Measurements from ENCODE around the gene PAFAH1B1.

Gene PAFAH1B1

GRCh38 chr17:2602597-2603017, 9.2 kb downstream of the PAFAH1B1 start:
- peaks cover 56% of the 10 kb centered on the region for H3K36me3 ChIP-seq (ENCODE audit: low read depth)

GRCh38 chr17:2608350-2608913, 15.0 kb downstream of the PAFAH1B1 start:
- ATAC-seq (ENCODE audit: low read depth): no peak
- TF ChIP-seq CTCF (IDR thresholded peaks at IDR 0.05; ENCODE audit: poor library complexity, severe bottlenecking): no peak

More at GRCh38 chr17:2602597-2603017, 9.2 kb downstream of the PAFAH1B1 start:
- H3K27me3 ChIP-seq (ENCODE audit: insufficient read depth, poor library complexity, severe bottlenecking): no peaks in the 10 kb centered on the region
- H3K4me3 ChIP-seq (ENCODE audit: severe bottlenecking): no peak overlapping the region
- ATAC-seq (ENCODE audit: low read depth): peak; percentile 67
- peaks cover 29% of the 10 kb centered on the region for H3K4me1 ChIP-seq (ENCODE audit: insufficient read depth, poor library complexity, severe bottlenecking)
- no peak overlapping the region for H3K27ac ChIP-seq (ENCODE audit: poor library complexity, severe bottlenecking)
- no peak for TF ChIP-seq CTCF (IDR thresholded peaks at IDR 0.05; ENCODE audit: poor library complexity, severe bottlenecking)
- DNase-seq (ENCODE audit: low spot score): no peak
- H3K9me3 ChIP-seq (ENCODE audit: severe bottlenecking): no peaks in the 10 kb centered on the region

GRCh38 chr17:2609091-2609490, 15.6 kb downstream of the PAFAH1B1 start:
- ATAC-seq (ENCODE audit: low read depth) (no peak), DNase-seq (ENCODE audit: low spot score) (no peak)
- H3K4me3 ChIP-seq (ENCODE audit: severe bottlenecking): no peak overlapping the region
- H3K27ac ChIP-seq (ENCODE audit: poor library complexity, severe bottlenecking): no peak overlapping the region
- H3K4me1 ChIP-seq (ENCODE audit: insufficient read depth, poor library complexity, severe bottlenecking): no peaks in the 10 kb centered on the region
- peaks cover 35% of the 10 kb centered on the region for H3K36me3 ChIP-seq (ENCODE audit: low read depth)
- no peak for TF ChIP-seq CTCF (IDR thresholded peaks at IDR 0.05; ENCODE audit: poor library complexity, severe bottlenecking)
- H3K9me3 ChIP-seq (ENCODE audit: severe bottlenecking): no peaks in the 10 kb centered on the region
- H3K27me3 ChIP-seq (ENCODE audit: insufficient read depth, poor library complexity, severe bottlenecking): no peaks in the 10 kb centered on the region

More at GRCh38 chr17:2608350-2608913, 15.0 kb downstream of the PAFAH1B1 start:
- no peaks in the 10 kb centered on the region for H3K4me1 ChIP-seq (ENCODE audit: insufficient read depth, poor library complexity, severe bottlenecking)
- peaks cover 40% of the 10 kb centered on the region for H3K36me3 ChIP-seq (ENCODE audit: low read depth)
- no peak overlapping the region for H3K4me3 ChIP-seq (ENCODE audit: severe bottlenecking)
- no peak for DNase-seq (ENCODE audit: low spot score)
- no peaks in the 10 kb centered on the region for H3K27me3 ChIP-seq (ENCODE audit: insufficient read depth, poor library complexity, severe bottlenecking)
- H3K9me3 ChIP-seq (ENCODE audit: severe bottlenecking): no peaks in the 10 kb centered on the region
- no peak overlapping the region for H3K27ac ChIP-seq (ENCODE audit: poor library complexity, severe bottlenecking)

- no peak overlapping the region for H3K27ac ChIP-seq (ENCODE audit: poor library complexity, severe bottlenecking)
- H3K36me3 ChIP-seq (ENCODE audit: low read depth): peaks cover 27% of the 10 kb centered on the region
- H3K4me1 ChIP-seq (ENCODE audit: insufficient read depth, poor library complexity, severe bottlenecking): no peaks in the 10 kb centered on the region
- no peak overlapping the region for H3K4me3 ChIP-seq (ENCODE audit: severe bottlenecking)
- ATAC-seq (ENCODE audit: low read depth) (no peak), DNase-seq (ENCODE audit: low spot score) (no peak)
- H3K9me3 ChIP-seq (ENCODE audit: severe bottlenecking): no peaks in the 10 kb centered on the region
- no peak for TF ChIP-seq CTCF (IDR thresholded peaks at IDR 0.05; ENCODE audit: poor library complexity, severe bottlenecking)
- no peaks in the 10 kb centered on the region for H3K27me3 ChIP-seq (ENCODE audit: insufficient read depth, poor library complexity, severe bottlenecking)
Observed at GRCh38 chr17:2610195-2611175, 17.0 kb downstream of the PAFAH1B1 start.

Measured in RWPE2 (cell line).